Measurements from ENCODE around the gene POLR1E. TPM values are rescaled to one million over a fixed set of nuclear protein-coding genes. Genes with fewer than 3 reads are reported as not detected.

Gene POLR1E
- total RNA-seq, 1 donor from 2014 or later, result 16.6 TPM

DNA sequence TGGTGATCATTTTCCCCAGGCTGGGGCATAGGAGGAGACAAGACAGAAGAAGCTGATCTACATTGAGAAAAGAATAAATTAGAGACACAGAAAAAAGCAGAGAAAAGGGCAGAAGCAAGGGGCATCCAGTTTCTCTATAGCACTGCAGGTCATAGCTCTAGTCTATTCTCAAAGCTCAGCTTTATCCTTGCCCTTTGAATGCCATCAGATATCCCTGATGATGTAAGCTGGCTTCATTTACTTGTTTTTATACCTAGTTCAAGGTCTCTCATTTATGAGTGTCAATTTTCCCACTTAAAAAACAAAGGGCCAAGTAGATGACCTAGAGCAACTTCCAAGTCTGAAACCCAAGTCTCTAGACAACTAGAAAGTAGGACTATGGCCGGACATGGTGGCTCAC is 57.7 kb downstream of the POLR1E start:
- H3K4me1 ChIP-seq, result no peaks in the 10 kb centered on the region
- TF ChIP-seq, protein P1, sequence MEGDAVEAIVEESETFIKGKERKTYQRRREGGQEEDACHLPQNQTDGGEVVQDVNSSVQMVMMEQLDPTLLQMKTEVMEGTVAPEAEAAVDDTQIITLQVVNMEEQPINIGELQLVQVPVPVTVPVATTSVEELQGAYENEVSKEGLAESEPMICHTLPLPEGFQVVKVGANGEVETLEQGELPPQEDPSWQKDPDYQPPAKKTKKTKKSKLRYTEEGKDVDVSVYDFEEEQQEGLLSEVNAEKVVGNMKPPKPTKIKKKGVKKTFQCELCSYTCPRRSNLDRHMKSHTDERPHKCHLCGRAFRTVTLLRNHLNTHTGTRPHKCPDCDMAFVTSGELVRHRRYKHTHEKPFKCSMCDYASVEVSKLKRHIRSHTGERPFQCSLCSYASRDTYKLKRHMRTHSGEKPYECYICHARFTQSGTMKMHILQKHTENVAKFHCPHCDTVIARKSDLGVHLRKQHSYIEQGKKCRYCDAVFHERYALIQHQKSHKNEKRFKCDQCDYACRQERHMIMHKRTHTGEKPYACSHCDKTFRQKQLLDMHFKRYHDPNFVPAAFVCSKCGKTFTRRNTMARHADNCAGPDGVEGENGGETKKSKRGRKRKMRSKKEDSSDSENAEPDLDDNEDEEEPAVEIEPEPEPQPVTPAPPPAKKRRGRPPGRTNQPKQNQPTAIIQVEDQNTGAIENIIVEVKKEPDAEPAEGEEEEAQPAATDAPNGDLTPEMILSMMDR (IDR thresholded peaks at IDR 0.05), result no peak
- H3K27ac ChIP-seq, result no peak overlapping the region
- no peak for ATAC-seq
- H3K27me3 ChIP-seq, result no peaks in the 10 kb centered on the region
- no peaks in the 10 kb centered on the region for H3K36me3 ChIP-seq
- DNase-seq, result no peak
- intact Hi-C loops (cut with DNase I), result no loop called here
- H3K4me3 ChIP-seq, result no peak overlapping the region
- H3K9me3 ChIP-seq, result no peaks in the 10 kb centered on the region

DNA sequence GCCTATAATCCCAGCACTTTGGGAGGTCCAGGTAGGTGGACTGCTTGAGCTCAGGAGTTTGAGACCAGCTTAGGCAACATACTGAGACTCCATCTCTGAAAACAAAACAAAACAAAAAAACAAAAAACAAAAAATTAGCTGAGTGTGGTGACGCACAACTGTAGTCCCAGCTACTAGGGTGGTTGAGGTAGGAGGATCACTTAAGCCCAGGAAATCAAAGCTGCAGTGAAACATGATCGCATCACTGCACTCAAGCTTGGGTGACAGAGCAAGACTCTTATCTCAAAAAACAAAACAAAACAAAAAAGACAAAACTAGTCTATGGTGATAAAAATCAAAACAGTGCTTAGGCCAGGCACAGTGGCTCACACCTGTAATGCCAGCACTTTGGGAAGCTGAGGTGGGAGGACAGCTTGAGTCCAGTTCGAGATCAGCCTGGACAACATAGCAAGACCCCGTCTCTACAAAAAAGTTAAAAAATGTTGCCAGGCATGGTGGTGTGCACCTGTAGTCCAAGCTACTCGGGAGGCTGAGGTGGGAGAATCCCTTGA is 61.7 kb downstream of the POLR1E start:
- Histone ChIP-seq H3K36me3 (no peaks in the 10 kb centered on the region), H3K4me3 (no peak overlapping the region), H3K27me3 (no peaks in the 10 kb centered on the region), H3K27ac (no peak overlapping the region), H3K9me3 (no peaks in the 10 kb centered on the region), H3K4me1 (no peaks in the 10 kb centered on the region)
- intact Hi-C loops (cut with DNase I), result no loop called here
- no peak for DNase-seq
- no peak for ATAC-seq
- TF ChIP-seq, protein P1 (IDR thresholded peaks at IDR 0.05), result no peak

- intact Hi-C loops (cut with DNase I), result no loop called here
- H3K4me3 ChIP-seq, result no peak overlapping the region
- H3K4me1 ChIP-seq, result no peaks in the 10 kb centered on the region
- DNase-seq (no peak), ATAC-seq (no peak)
- TF ChIP-seq, protein P1 (IDR thresholded peaks at IDR 0.05), result no peak
- no peaks in the 10 kb centered on the region for H3K27me3 ChIP-seq
- H3K36me3 ChIP-seq, result no peaks in the 10 kb centered on the region
- H3K27ac ChIP-seq, result no peak overlapping the region
- H3K9me3 ChIP-seq, result no peaks in the 10 kb centered on the region
These were observed 63.8 kb downstream of the POLR1E start for GRCh38 chr9:37549527-37549926.

- no peaks in the 10 kb centered on the region for H3K36me3 ChIP-seq
- no peak overlapping the region for H3K4me3 ChIP-seq
- ATAC-seq (no peak), DNase-seq (no peak)
- H3K27me3 ChIP-seq, result no peaks in the 10 kb centered on the region
- intact Hi-C loops (cut with DNase I), result no loop called here
- no peak overlapping the region for H3K27ac ChIP-seq
- TF ChIP-seq, protein P1 (IDR thresholded peaks at IDR 0.05), result no peak
- no peaks in the 10 kb centered on the region for H3K9me3 ChIP-seq
- no peaks in the 10 kb centered on the region for H3K4me1 ChIP-seq
These were observed 65.0 kb downstream of the POLR1E start for GRCh38 chr9:37550781-37551180.

DNA sequence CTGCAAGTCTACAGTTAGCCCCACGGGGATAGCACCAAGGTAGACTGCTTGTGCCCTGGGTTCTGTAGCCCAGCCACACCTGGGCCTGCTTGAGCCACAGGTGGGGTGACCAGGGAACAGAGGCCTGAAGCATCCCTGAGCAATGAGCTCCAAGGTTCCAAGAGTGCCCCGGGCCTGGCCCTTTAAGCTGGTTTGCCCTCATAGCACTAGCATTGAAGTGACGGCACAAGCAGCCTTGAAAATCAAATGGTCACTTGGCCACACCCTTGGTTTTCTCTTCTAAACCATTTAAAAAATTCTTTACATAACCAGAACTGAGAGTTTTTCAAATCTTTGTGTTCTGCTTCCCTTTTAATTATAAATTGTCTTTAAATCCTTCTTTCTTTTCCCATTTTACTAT is 65.7 kb downstream of the POLR1E start:
- no peak for DNase-seq
- Histone ChIP-seq H3K36me3 (no peaks in the 10 kb centered on the region), H3K4me1 (no peaks in the 10 kb centered on the region), H3K4me3 (no peak overlapping the region), H3K27ac (no peak overlapping the region), H3K9me3 (no peaks in the 10 kb centered on the region), H3K27me3 (no peaks in the 10 kb centered on the region)
- TF ChIP-seq, protein P1 (IDR thresholded peaks at IDR 0.05), result no peak
- peak; percentile 37 for ATAC-seq
- intact Hi-C loops (cut with DNase I), result no loop called here

GRCh38 chr9:37551888-37552287 is 66.1 kb downstream of the POLR1E start:
- intact Hi-C loops (cut with DNase I), result no loop called here
- H3K4me1 ChIP-seq, result no peaks in the 10 kb centered on the region
- TF ChIP-seq, protein P1 (IDR thresholded peaks at IDR 0.05), result no peak
- no peaks in the 10 kb centered on the region for H3K9me3 ChIP-seq
- no peak overlapping the region for H3K4me3 ChIP-seq
- no peaks in the 10 kb centered on the region for H3K27me3 ChIP-seq
- H3K36me3 ChIP-seq, result no peaks in the 10 kb centered on the region
- DNase-seq, result no peak
- no peak overlapping the region for H3K27ac ChIP-seq
- ATAC-seq, result peak; percentile 83

Data from upper lobe of right lung (tissue), 1 donor.